ENCODE results near the gene PGC.
"Not testable (repeated sequence)": the region's sequence is repeated elsewhere in the genome, so short reads cannot be mapped to it uniquely, and the experiment has no call there.

PGC gene

DNA sequence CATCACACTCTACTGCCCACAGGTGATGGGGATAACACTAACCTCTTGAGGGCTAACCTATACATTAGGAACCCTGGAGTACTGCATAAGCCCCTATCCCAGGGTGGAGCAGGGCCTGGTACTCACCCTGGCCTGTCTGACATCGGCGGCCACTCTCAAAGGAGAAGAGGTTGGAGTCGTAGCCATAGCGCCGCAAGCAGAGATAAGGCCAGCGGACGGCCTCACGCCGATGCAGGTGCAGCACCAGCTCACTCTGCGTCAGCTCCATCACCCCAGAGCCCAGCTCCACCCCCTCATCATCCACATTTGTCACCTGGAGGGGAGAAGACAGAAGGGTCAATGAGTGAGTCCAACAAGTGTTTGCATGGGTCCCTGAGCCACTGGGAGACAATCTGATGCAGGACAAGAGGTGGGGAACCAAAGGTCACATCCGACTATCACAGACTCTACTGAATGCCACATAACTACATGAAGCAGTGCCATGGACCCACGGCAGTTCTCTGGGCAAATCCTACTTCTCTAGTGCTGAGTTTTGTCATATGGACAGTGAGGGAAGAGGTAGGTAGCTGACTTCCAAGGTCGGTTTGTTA, 28.2 kb upstream of the PGC start:
- no peak for DNase-seq

DNA sequence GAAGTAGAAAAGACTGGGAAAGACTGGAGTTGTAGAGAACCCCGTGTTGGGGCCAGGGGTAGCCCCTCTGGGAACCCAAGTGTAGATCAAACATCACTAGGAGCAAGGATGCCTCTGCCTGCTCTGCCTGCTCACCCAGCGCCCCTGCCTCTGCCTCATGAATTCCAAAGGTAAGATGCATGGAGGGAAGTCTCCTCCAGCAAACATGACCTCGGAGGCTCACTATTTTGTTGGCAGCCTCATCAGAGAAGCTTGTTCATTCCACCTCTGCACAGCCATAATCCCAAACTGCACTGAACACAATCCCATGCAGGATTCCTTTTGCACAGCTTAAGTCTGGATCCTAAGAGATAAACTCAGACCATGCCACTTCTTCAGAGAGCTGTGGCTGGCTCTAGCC, 27.6 kb upstream of the PGC start:
- DNase-seq: no peak

DNA sequence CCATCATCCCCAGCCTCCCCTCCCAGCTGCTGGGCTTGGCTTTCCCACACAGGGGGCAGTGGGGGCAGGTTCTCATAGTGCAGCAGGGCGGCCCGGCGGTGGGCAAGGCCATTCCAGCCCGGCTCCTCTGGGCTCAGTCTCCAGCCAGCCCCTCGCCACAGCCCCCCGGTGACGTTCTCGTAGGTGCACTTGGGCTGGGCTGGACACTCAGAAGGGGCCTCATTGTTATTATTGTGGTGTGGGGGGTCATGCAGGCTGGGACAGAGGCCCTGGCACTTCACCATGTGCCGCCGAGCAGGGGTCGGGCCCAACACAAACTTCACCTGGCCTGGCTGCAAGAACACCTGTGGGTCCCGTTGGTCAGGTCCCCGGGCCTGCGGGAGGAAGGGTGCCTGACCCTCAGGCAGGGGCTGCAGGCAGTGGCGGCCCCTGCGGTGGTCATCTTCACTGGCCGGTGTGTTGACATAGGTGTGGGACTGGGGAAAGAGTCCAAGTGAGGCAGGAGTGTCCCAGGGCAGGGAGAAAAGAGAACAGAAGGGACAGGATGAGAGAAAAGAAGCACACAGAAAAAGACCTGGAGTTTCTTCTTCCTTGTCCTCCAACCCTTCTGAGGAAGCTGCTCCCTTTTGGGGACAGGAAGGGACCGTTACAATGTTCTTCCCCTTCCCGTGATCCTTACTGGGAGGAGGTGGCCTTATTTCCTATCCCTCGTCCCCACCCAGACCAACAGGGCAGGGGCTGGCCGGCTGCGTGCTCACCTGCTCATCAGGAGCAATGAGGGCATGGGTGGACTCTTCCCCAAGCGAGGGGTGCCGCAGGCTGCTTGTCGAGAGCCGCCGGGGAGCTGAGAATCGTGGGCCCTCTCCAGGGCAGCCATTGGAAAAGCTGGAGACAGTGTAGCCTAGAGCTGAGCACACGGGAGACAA, 24.1 kb upstream of the PGC start:
- no peak for DNase-seq

DNA sequence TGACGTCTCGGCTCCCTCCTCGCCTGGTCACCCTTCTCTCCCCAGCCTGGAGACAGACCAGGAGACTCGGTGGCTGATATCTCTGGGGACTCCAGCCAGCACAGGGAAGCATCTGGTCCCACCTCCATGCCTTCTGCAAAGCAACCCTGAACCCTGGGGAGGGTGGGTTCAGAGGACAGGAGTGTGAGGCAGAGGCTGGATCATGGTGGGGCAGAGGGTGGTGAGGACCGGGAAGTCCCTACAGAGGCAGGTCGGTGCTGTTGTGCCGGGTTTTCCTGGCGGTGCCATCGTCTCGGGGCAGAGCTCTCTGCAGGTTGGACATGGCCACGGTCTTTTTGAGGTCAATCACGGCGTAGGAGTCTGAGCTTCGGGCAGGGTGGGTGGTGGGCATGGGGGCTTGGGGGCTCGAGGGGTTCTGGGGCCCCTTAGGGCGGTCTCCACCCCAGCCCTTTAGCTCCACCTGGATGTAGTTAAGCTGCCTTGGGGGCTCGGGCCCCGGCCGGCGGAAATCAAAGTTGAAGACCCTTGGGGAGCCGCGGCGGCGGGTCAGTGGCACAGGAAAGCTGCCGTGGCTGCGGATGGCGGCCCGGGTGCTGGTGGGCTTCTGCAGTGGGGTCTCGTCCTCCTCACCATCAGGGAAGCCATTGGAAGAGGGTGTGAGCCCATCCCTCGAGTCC, 23.3 kb upstream of the PGC start:
- DNase-seq: no peak

DNA sequence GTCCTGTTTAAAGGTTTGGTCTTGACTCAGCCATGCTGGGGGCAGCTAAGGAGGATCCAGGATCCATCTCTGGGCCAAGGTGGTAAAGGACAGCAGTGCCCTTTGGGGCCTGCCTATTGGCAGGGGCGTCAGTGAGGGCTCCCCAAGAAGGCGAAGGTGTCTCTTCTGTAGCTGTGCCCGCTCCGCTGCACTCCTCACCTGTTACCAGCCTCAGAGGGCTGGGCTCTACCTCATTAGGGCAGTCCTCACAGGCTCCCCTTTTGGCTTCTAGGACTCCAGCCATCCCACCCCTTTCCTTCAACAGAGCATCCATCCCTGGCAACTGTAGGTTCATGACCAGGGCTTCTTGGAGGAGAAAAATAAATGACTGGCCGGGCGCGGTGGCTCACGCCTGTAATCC, 22.2 kb upstream of the PGC start:
- DNase-seq: no peak

DNA sequence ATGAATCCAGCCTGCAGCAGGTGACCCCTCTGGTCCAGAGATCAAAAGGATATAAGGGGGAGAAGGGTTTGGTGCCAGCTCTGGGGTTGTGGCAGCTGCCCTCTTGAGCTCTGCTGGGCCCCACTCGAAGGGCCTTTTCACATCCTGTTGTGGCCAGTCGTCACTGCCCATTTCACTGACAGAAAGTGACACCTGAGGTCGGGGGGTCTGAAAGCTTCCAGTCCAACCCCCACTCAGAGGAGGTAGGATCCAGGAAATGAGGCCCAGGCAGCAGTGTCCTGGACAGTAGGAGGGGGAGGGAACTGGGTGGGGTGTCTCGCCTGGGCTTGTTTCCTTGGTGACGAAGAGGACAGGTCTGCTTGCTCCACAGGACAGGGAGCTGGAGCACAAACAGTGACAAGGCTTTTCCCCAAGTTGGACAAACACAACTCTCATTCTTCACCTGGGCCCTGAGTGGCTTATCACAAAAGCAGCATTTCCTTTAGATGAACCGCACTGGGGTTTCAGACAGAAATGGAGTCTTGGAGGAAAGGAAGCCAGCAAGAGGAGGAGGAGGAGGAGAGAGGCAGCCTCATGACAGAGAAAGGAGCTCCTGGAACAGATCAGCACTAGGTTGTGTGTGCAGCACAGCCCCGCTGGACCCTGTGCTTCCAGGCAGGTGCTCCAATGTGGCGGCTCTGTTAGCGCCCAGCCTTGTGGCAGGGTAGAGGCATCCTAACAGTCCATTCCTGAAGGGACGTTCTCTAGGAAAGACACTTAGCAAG, 21.5 kb upstream of the PGC start:
- no peak for DNase-seq

DNA sequence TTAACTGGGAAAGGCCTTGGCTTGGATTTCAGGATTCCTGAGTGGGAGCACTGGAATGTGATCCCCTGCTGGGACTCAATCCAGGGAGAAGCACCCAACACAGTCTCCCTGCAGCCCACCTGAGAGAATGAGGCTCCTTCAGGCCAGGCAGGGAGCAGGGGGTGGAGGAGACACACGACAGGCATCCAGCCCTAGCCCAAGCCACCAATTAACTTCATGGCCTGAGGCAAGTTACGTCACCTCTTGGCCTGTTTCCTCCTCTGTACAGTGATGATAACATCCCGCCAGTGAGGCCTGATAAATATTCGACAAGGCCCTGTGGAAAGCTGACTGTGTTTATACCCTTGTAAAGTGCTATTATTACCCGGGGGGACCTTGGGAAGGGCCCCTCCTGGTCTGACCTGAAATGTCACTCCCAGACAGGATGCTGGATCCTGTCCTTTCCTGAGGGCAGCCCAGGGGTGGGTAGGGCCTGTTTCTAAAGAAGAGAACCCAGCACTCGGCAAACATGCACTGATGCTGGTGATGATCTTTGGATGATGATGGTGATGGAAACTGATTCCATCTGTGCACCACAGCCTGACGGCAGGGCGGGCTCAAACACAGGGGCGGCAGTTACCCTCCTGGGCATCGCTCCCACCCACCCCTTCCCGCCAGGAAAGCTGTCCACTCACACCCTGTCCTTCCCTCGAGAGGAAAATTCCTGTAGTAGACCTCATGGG, 20.1 kb upstream of the PGC start:
- DNase-seq: no peak

DNA sequence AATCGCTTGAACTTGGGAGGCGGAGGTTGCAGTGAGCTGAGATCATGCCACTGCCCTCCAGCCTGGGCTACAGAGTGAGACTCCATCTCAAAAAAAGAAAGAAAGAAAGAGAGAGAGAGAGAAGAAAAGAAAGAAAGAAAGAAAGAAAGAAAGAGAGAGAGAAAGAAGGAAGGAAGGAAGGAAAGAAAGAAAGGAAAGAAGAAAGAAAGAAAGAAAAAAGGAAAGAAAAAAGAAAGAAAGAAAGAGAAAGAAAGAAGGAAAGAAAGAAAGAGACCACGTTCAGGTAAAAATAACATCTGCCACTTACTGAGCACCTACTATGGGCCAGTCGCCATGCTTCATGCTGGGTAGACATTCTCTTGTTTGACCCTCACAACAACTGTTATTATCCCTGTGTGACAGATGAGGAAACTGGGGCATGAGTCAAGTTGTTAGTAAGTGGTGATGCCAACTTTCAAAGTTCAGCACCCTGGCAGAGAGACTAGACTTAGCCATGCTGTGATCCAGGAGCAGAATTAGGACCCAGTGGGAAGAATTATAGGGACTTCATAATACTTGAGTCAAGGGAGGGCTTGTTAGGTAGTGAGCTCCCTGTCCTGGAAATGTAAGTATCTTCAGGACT, 19.0 kb upstream of the PGC start:
- not testable (repeated sequence) for DNase-seq

DNA sequence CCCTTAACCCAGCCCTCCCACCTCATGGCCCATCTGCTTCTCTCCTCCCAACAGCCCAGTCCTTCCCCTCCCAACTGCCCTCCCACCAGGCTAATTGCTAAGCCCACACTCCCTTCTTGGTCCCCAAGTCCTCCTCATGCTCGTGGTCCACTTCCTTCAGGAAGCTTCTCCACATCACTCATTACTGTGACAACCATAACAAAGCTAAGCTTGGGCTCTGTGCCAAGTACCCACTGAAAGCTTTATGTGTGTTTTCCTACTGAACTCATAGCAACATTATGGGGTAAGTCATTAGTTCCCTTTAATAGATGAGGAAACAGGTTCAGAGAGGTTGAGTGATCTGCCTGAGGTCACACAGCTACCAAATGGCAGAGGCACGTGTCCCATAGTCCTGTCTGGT, 16.3 kb upstream of the PGC start:
- DNase-seq: no peak

DNA sequence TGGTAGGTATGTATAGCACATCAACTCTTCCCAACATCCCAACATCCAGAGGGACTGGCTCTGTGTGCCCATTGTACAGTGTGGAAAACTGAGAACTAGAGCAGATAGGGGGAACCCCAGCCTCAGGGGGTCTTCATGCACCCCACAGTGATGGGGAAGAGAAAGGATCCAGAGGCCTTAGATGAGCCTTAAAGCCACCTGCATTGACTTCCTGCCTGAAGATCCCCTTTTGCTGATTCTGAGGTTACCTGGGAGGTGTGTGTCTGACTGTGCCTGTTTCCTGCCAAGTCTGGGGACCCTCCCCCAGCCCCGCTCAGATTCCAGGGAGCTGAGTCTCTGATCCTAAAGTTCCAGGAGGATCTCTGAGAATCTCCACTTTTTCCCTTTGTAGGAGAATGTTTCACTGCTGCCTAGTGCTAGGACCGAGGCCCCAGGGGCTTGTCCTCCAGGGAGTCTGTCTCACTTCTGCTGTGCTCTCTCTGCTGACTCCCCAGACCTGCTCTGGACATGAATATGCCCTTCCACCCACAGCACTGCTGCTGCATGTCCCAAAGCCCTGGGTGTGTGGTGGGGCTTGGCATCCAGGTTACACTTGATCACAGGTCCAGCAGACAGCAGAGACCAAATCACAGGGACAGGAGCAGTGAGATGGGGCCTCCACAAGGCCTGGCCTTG, 12.8 kb upstream of the PGC start:
- no peak for DNase-seq

DNA sequence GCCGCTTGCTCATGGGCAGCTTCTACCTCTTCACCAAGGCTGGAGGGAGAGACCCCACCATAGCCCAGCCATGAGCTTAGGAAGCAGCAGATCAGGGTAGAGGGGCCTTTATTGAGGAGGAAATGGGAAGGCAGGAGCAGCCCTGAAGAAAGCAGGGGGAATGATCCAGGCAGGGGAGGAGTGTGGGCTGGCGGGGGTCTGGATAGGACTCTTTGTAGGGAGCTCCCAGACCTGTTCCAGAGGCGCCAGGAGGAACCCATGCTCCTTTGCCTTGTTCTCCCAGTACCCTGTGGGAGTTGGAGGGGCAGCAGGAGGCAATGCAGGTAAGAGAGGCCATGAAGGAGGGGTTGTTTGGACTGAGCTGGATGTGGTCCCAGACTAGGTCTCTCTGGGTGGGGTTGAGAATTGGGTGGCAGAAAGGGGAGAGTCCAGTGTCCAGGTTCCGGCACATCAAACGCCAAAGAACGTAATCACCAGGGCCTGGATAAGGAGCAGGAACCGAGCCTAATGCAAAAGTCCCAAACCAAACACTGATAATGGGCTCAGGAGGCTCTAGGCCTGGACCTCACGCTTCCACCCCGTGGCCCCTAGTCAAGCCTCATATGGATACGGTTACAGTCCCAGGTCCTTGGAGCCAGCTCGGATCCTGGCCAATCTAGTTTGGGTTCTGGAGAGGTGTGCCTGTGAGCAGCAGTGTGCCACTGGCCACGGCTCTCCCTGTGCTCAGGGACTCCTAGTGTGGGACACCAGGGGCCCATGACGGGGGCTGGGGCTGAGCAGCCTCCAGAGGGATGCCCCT, 12.1 kb upstream of the PGC start:
- no peak for DNase-seq

DNA sequence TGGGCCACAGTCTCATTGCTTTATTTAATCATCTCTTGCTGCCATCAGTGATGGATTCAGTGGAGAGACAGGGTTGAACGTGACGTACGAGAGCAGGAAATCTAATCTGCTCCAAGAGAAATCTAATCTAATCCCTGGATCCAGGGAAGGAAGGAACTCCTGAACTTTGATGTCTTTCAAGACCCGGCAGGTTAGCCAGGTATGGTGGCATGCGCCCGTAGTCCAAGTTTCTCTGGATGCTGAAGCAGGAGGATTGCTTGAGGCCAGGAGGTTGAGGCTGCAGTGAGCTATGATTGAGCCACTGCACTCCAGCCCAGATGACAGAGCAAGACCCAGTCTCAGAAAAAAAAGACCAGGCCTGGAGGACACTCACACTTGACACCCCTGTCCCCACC, 11.4 kb upstream of the PGC start:
- DNase-seq: no peak

DNA sequence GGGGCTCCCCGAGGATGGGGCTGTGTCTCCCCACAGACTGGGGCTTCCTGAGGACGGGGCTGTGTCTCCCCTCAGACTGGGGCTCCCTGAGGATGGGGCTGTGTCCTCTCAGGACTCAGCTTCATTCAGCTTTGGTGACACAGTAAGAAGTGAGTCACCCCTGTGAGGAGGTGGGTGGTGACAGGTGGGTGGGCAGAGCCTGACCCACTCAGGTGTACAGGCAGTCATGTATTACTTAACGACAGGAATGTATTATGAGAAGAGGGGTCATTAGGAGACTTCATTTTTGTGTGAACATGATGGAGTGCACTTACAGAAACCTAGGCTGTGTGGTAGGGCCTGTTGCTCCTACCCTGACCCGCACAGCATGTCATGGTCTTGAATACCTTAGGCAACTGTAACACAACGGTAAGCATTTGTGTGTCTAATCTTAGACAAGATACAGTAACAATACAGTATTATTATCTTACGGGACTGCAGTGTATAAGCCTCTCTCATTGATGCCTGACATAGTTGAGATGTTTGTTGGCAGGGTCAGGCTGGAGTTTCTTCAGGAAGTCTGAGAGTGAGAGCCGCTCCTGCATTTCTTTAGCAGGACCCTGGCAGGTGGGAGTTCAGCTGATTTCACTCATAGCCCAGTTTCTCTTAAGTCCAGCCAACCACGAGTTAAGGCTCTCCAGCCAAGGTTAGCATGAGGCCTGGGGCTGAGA, 10.9 kb upstream of the PGC start:
- no peak for DNase-seq

DNA sequence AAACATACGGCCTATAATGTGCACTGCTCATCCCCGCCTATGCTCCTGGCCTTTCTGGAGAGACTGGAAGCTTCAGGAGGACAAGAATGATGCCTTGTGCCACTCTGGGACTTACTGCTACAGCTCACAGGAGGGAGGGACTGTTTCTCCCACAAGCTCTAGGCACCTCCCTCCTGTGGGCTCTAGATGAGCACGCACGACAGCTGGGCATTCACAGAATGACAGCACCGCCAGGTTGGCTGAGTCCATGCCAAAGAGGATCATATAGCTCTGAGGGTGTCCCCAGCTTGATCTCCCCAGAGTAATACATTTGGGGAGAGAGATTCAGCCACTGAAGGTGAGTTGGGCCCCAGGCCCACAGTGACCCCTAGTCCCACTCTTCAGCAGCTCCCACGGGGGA, 10.1 kb upstream of the PGC start:
- no peak for DNase-seq

DNA sequence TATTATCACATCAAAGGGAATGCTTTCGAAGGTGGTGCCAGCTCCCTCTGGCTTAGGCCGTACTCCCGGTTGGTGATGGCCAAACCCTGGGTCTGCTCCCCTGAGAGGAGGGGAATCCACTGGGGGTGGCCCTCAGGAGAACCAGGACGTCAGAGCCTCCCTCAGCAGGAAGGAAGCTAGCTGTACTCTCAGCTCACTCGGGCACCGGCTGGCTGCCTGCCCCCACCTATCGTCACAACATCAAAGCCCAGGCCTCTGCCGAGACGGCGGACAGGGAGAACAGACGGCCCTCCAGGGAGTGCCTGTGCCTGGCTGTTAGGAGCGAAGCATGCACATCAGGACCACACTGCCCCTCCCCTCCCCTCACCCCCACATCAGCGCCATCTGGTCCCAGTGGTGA, 9.2 kb upstream of the PGC start:
- DNase-seq: no peak

DNA sequence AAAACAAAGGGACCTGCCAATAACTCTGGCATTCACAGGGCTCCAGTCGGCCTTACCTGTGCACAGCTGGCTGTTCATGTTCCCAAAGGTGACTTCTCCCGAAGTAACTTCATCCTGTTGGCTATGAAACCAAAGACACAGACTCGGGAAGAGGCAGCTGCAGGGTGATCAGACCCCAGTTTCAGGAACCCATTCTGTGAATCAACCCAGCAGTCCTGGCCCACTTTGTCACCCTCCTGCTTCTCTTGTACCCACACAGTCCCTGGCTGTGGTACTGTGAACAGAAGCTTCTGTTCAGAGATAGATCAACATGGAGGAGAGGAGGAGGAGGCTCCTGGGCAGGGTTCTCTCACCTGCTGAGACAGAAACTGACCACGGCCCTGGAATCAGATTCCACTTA, 8.7 kb upstream of the PGC start:
- no peak for DNase-seq

DNA sequence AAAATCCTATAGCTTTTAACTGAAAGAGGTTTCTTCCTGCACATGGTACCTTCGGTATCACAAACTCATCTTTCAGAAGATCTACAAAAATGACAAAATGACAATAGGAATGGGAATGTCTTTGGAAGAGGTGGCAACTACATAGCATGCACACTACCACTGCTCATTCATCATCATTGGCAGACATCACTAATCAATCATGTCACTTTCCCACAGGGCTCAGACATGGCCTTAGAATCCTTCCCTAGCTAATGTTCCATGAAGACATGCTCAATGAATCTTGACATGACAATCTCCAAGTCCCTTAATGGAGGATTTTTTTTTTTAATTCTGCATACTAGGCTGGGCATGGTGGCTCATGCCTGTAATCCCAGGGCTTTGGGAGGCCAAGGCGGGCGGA, 3.2 kb upstream of the PGC start:
- no peak for DNase-seq

DNA sequence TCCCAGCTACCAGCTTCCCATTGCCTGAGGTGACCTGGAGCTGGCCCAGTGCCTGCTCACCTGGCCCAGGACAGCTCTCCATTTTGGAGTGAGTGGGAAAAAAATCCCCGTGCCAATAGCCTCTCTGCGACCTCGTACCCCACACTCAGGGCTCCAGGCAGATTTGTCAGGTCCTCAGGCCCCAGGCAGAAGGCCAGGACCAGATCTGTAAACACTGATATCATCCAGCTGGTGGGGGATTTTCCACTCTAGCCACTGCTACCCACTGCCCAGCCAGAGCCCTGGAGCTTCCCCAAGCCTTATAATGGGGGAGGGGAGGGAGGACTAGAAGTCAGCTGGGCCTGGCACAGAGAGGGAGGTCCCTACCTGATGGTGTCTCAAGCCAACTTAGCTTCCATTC, 1.3 kb upstream of the PGC start:
- DNase-seq: no peak

DNA sequence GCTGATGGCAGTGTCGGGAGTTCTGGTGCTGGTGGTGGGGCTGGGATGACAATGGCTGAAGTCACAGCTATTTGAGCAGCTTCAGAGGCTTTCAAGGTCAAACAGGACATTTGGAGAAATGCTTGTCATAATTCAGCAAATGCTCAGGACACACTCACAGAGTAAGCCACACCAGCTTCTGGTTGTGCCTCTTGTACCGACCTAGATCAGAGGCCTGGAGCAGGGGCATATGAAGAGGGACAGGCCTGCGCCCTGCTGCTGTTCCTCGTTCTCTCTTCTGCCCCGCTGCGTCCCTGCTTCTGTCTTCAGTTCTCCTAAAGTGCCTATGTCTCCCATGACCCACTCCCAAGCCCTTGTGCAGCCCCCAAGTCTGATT, 893 bp upstream of the PGC start:
- DNase-seq: no peak

DNA sequence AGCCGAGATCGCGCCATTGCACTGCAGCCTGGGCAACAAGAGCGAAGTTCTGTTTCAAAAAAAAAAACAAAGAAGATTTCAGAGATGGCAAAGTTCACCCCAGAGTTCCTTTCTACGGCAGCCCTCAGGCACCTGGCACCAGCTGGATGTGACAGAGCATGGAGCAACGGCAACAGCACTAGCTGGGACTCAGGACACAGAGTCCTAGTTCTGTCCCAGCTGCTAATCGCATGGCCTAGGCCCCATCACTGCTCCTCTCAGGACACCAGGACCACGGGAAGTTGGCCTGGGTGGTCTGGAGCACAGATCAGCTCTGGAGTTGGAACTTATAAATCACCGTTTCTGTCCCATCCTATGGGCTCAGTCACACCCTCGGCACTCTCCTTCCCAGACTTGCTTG, 1.1 kb downstream of the PGC start:
- no peak for DNase-seq
